Tongue (tissue), 2 donors: ENCODE measurements around the gene RNF114. TPM values are rescaled to one million over a fixed set of nuclear protein-coding genes. Genes with fewer than 3 reads are reported as not detected.

Experiments
- DNase-seq: peaks from one replicate; pipeline ENCODE4 v3.0.0-alpha.2; 2015
- total RNA-seq: library from RNA; depleted of rRNA; stranded (reverse); fragments of >200 nt; gene quantifications from one replicate; pipeline ENCODE4 v1.2.3, GENCODE V29; 2014

Gene RNF114
- total RNA-seq, 1 donor from 2014 or later = 86.4 TPM

DNA sequence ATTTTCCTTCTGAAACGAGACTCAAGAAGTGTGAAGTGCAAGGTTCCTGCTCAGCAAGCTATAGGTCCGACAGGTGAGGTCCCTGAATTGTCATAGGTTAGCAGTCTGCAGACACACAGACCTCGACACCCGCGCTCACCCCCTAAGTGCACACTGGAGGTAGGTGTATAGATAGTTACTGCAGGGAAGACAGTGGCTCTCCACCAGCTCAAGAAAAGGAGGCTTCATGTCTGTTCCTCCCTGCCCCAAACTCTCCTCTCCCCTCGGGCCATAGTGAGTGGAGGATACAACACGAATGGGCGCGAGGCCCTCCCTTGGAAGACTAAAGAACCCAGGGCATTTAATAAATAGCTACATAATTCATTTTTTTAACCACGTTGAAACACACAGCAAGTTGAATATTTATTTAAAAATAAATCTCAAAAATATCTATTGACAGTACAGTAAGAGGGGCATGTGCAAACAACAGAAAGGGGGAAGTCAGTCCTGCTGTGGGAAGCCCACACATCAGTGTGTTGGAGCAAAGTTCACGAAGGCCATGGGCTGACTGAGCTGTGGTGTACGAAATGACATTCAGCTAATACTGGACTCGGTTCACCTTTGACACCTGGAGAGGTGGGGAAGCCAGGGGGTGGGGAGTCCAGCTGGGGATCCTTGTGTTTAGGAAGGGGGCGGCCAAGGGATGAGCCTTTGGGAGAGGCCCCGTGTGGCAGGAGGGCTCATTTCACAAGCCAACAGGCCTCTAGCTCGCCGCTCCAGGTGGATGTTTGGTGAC lies 31.6 kb upstream of the RNF114 start:
- DNase-seq = no peak

DNA sequence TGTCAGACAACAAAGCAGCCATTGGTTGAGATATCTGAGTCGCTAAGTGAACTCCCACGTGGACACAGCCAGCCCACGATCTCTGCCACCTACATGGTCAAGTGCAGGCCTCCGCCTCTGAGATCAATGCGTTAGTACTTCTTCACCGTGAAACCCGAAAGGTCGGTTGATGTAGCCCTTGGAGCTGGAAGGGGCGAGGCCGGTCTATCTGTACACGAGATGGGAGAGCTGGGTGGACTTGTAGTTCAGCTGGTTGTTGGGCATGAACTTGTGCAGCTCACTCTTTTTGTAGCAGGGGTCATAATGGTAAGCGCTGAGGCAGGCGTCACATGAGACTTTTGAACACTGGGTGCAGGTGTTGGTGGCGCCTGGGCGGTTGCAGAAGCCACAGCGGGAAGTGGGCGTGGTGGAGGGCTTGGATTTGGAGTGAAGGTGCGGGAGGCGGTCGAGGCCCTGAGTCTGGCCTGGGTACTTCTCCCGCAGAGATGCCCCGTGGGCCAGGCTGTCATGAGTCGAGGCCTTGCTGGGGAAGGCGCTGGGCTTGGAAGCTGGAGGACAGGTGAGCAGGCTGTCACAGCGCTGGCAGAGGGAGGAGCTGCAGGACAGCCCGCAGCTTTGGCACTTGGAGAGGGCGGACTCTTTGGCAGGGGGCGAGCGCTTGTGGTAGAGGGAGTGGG lies 30.6 kb upstream of the RNF114 start:
- DNase-seq = no peak

DNA sequence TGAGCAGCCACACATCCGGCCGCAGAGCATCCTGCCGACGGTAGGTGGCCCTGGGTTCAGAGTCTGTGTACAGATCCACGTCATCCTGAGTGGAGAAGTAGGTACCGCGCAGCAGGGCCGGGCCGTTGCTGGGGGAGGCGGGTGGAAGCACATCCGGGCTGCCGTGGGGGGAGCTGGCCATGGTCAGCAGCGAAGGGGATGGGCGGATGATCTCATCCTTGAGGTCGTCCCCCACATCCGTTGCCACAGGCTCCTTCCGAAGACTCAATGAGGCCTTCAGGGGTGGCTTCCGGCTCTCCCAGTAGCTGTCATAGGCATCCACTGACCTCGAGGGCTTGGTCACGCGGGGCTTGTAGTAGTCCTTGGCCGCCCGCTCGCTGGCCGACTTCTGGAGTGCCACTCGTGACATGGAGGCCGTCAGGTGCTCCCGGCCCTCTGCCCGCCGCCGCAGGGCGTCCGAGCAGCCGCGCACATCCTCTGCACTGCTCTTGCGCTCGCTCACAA lies 30.0 kb upstream of the RNF114 start:
- no peak for DNase-seq

DNA sequence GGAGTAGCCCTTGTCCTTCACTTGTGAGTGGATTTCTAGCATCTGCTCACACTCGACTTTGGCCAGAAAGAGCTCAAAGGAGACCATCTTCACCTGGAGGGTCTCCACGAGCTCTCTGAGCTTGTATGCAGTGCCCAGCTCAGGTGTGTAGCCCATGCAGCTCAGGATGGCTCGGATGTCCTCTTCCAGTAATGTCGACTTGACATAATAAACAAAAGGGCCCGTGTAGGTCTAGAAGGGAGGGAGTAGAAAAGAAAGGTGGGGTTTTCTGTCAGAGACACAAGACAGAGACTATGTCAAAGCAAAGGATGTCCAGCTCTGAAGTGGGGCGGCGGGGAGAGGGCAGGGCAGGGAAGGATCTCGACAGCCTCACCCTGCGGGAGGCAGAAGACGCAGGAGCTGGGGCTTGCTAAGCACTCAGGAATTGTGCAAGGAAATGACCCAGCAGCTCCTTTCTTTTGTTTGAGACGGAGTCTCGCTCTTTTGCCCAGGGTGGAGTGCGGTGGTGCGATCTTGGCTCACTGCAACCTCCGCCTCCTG lies 29.5 kb upstream of the RNF114 start:
- DNase-seq = no peak

DNA sequence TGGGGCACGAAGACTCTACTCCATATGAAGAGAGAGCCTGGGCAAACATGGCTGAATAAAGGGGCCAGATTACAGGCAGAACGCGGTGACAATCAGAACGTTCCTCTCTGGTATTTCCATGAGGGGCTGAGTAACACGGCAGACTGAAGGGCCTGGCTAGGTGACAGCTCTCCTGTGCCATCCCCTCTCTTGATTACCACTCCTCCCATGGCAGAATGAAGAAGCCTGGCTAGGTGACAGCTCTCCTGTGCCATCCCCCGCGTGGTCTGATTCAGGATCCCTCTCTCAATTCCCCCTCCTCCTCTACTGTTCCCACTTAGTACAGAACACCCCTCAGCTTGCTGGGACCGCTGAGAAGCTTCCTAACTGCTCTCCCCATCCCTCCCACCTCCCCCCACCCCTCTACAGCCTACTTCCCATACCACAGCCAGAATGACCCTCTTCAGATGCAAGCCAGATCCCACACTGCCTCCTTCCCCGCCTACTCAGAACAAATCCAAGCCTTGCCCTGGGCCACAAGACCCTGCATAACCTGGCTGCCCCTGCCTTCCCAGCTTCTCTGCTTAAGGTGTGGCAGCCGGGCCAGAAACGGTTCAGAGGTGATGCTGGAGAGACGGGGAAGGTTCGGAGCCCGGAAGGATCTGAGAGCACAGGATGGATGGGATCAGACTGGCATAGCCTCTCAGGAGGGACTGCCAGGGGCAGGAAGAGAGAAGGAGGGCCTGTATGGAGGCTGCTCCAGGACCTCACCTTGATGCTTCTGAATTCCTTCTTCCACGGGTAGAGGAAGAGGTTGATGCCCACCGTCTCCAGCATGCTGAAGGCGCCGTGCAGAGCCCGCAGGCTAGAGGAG lies 28.6 kb upstream of the RNF114 start:
- DNase-seq = no peak

DNA sequence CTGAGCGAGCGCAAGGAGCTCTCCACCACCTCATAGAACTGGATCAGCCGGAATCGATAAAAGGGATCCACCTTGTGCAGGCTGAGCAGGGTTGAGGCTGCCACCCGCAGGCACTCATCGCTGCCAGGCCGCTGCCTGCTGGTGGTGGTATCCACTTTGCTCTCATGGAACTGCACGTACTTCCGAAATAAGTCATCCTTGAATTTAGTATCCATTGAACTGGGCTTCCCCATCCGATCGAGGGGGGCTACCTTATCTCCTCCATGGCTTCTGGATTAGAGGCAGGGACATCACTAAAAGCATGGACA lies 28.0 kb upstream of the RNF114 start:
- no peak for DNase-seq

DNA sequence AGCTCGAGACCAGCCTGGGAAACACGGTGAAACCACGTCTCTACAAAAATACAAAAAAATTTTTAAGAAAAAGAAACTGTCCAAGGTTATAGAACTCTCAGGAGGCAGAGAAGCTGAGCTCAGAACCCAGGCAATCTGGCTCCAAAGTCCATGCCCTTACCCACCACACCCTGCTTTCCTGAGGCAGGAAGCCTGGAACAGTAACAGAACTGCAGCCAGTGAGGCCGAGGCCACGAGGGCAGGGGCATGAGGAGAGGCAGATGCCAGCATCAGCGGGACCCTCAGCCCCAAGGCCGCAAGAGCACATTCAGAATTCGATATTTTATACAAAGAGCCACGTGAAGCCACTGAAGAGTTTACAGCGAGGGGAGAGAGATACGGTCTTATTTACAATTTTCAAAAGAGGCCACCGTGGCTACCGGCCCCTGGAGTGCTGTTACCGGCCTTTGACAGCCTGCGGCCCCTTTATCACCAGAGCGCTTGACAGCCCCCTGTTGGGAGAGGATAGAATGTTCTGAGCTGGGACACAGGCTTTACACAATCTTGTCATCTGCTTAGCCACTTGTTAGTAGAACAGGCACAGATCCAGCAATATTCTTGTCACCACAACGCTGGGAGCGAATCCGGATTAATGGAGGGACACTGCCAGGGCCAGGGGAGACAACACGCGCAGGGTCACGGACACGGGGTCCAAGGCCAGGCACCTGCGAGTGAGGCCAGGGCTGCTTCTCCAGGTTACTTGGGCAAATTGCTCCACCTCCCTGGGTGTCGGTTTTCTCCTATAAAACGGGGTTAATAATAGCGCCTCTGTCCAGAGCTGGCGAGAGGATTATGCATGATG lies 26.5 kb upstream of the RNF114 start:
- peak; percentile 50 for DNase-seq

DNA sequence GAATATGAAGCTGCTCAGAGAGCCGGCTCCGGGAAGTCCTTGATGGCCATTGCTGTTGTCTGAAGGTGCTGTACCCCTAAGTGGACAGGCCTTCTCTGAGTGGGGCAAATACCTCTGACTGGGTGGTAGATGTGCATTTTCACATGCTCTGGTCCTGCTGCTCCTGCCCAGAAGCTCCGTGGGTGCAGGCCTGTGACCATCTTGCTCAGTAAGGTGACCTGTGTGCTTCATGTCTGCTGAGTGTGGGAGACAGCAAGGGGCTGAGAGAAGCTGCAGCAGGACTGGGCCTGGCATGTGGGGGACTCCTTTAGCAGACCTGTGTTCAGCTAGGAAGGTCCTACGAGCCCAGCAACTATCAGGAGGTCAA lies 25.9 kb upstream of the RNF114 start:
- DNase-seq = no peak

DNA sequence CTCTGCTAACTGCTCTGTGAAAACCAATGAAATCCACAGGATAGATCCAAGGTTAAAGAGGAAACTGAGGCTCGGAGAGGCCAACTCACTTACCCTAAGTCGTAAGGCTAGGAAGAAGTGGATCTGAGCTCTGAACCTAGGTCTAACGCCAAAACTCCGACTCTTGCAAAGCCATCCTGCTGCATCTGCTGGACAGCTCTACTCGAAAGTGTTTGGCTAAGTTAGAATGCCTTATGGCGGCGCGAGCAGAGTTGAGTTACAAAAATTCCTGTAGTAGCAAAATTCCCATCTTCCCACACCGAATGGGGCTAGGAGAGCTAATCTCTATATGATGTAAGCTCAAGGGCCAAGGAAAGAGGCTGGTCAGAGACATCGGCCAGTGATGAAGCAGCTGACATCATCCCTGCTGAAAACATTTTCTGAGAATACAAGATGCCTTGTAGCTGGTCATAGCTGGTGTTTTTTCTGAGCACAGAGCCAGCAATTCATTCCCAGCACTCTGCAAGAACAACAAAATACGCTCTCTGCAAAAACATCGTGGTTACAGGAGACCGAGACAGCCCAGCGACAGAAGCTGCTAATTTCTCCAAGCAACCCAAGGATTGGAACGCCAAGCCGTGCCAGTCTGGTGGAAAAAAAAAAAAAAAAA lies 22.7 kb upstream of the RNF114 start:
- DNase-seq = no peak

DNA sequence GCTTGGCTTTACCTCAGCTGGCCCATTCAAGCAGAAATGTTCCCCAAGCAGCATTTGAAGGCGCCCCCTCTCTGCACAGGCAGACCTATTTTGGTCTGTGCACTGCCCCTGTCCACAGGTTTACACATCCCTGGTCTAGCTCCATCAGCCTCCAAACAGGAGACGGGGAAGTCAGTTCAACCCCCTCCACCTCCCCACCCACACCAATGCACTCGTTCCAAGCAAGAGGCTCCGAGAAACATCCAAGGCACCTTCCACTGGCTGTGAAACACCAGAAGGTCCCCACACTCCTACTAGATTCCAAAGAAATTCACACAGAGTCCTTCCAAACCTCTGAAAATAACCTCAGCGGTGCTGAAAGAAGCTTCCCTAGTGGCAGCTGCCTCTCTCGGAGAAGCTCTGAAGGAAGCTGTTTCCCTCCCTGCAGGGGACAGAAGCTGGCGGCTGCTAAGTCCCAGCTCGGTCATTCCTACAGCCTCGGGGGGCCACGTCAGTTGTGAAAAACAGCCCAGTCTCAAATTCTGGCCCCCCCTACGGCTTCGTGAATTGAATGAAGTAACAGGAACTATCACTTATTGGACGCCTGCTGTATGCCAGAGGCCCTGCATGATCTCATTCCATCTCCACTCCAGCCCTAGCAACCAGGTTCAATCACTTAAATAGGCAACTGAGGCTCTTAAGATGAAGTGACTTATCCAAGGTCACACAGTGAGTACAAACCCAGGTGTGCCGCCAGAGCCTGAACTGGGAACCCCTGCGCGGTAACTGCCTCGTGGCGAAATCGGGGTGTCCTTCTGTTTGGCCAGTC lies 21.7 kb upstream of the RNF114 start:
- DNase-seq = no peak

DNA sequence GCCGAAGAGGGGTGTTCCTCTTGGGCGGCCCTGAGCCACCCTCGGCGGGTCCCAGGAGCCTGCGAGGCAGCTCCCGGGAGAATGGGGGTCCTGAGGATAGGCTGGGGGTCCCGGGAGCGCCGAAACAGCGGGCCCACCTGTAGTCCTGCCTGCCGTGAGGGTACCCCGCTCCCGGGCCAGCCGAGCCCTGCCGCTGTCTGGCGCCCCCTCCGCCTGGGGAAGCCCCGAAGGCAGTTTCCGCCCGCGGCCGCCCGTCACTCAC lies 21.1 kb upstream of the RNF114 start:
- DNase-seq = no peak

DNA sequence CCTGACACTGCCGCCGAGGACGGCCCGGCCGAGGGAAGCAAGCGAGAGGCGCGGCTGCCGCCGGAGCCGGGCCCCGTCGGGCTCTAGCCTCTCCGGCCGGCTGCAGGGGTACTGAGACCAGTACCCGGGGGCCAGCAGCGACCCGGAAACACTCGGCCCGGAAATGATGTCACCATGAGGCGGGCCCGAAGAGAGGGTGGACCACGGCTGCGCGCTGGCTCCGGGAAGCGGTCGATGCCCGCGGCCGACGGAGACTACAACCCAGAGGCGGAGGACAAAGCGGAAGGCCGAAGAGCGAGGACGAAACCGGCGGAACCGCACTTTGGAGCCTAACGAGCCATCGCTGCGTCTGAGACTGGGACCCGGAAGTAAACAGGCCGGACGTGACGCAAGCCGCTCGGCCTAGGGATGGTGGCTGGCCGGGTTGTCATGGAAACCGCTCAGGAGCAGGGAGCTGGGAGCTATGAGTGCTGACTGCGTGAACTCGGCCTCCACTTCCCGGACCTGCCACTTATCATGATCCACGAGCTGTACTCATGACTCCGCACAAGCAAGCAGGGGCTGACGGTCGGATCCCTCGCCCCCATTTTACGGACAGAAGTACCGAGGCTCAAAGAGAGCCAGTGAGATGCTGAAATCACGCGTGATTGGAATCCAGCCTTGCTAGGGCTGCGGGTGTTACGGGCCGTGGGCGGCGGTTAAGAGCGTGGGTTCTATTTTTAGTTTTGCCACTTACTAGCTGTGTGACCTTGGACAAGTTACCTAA lies 20.6 kb upstream of the RNF114 start, which contains the start of gene SPATA2:
SPATA2 (minus strand) TSS at position 150 of the 766 bp plus-strand sequence. CDS start 7,039 bp downstream, outside the sequence.
- peak; percentile 98 for DNase-seq

DNA sequence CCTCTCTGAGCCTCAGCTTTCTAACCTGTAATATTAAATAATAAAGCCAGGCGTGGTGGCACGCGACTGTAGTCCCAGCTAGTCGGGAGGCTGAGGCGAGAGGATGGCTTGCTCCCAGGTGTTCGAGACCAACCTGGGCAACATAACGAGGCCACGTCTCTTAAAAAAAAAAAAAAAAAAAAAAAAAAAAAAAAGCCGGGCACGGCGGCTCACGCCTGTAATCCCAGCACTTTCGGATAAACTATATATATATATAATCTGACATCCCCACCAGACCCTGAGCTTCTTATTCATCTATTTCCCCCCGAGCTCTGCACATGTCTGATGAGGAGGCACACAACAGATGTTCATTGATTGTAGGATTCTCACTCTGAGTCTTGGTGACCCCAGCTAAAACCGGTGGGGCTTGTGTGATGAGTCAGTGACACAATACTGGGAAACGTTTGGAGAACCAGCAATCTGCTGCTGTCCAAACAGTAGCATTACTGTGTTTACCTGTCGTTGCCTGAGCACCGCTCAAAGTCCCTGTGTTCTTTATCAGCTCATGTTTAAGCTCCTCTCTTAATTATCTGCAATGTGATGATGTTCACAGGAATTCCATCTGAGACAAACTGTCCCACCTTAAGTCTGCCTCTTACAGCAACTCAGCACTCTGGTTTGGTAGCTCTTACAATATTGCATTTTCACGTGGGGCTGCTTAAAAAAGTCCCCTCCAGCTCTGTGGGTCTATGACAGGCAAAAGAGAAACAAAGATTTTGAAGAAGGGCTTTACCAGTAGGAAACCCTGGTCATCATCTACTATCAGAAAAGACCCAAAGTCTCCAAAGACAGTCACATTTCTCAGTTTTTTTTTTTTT lies 19.8 kb upstream of the RNF114 start:
- no peak for DNase-seq

DNA sequence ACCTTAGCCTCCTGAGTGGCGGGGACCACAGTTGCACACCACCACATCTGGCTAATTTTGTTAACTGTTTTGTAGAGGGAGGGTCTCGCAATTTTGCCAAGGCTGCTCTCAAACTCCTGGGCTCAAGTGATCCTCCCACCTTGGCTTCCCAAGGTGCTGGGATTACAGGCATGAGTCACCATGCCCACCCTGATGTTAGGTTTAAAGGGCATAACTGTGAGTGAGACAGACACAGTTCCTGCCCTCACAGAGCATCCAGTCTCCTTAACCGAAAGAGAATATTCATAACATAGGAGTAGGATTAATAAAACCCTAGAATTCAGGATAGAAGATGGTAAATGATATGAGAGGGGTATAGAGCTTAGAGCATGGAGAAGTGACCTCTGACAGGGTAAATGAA lies 17.8 kb upstream of the RNF114 start:
- DNase-seq = no peak

DNA sequence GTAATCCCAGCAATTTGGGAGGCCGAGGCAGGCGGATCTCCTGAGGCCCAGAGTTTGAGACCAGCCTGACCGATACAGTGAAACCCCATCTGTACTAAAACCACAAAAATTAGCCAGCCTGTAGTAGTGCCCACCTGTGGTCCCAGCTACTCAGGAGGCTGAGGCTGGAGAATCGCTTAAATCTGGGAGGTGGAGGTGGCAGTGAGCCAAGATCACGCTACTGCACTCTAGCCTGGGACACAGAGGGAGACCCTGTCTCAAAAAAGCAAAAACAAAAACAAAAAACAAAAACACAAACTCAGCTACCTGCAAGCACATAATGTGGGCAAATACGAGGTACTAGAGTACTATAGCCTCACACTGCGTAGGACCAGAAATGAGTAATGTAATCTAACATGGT lies 17.2 kb upstream of the RNF114 start:
- no peak for DNase-seq

DNA sequence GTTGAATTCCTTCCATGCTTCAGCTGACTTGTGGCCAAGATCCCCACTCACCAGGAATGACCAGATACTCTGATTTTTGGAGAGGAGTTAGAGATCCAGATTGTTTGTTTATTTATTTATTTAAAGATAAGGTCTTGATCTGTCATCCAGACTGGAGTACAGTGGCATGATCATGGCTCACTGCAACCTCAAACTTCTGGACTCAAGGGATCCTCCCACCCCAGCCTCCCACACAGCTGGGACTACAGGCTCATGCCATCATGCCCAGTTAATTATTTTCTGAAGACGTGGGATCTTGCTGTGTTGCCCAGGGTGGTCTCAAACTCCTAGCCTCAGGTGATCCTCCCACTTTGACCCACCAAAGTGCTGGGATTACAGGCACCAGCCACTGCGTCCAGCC lies 16.7 kb upstream of the RNF114 start:
- no peak for DNase-seq

DNA sequence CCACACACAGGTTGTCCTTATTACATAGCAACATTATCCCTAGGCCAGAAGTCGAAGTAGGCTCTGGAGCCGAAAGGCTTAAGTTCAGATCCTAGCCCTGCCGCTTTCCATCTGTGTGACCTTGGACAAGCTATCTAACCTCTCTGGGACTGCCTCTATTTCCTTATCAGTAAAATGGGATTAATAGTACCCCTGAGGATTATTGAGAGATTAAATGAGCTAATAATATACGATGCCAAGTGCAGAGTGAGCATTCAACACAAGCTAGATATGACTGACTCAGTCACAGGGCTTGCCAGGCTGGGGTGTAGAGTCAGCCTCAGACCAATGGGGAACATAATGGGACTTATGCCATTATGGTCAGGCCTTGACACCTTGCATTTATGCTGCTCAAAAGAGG lies 11.9 kb upstream of the RNF114 start:
- no peak for DNase-seq

DNA sequence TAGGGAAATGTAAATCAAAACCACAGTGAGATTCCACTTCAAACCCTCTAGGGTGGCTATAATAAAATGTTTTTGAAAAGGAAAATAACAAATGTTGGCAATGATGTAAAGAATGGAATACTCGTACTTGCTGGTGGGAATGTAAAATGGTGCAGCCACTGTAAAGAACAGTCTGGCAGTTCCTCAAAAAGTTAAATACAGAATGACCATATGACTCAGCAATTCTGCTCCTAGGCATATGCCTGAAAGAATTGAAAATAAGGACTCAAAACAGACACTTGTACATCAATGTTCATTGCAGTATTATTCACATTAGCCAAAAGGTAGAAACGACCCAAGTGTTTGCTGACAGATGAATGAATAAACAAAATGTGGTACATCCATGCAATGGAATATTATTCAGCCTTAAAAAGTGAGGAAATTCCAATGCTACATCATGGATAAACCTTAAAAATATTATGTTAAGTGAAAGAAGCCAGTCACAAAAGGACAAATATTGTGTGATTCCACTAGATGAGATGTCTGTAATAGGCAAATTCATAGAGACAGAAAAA lies 10.2 kb upstream of the RNF114 start:
- DNase-seq = no peak
